Mesenchymal stem cell (in vitro differentiated cells and primary cell): ENCODE data around the gene ZSCAN1.

Source experiments
- DNase-seq: peaks from one replicate; pipeline ENCODE4 v3.0.0-alpha.2; 2013
- H2AFZ ChIP-seq: one replicate; pipeline ENCODE4 v1.6.1; 2013; ENCODE audit warnings: low read depth, mild to moderate bottlenecking, control low read depth, inconsistent platforms, low read length, moderate library complexity
- H2AK5ac ChIP-seq: 2 replicates; pipeline ENCODE4 v1.6.1; 2013; ENCODE audit warnings: low read length, moderate library complexity, mild to moderate bottlenecking, inconsistent platforms; ENCODE audit not compliant: severe bottlenecking
- H2BK120ac ChIP-seq: one replicate; pipeline ENCODE4 v1.6.1; 2013; ENCODE audit warnings: low read depth, mild to moderate bottlenecking, inconsistent platforms, low read length, moderate library complexity
- H2BK12ac ChIP-seq, 2 experiments: one replicate each; pipeline ENCODE4 v1.6.1; 2013; ENCODE audit warnings: inconsistent platforms in 2 of 2, low read length in 2 of 2, mild to moderate bottlenecking in 2 of 2, moderate library complexity in 2 of 2, control low read depth in 1 of 2
- H2BK15ac ChIP-seq: one replicate; pipeline ENCODE4 v1.6.1; 2013; ENCODE audit warnings: mild to moderate bottlenecking, low read depth, inconsistent platforms; ENCODE audit not compliant: poor library complexity, severe bottlenecking
- H2BK5ac ChIP-seq: 2 replicates; pipeline ENCODE4 v1.6.1; 2013; ENCODE audit warnings: low read depth, mild to moderate bottlenecking, low read length, control low read depth, inconsistent platforms; ENCODE audit not compliant: poor library complexity, severe bottlenecking
- H3K14ac ChIP-seq, 2 experiments: one replicate each; pipeline ENCODE4 v1.6.1; 2013; ENCODE audit warnings: inconsistent platforms in 2 of 2, low read length in 2 of 2, control low read depth in 1 of 2, mild to moderate bottlenecking in 1 of 2, moderate library complexity in 1 of 2
- H3K18ac ChIP-seq, 2 experiments: one replicate each; pipeline ENCODE4 v1.6.1; 2013; ENCODE audit warnings: inconsistent platforms in 2 of 2, low read length in 2 of 2, control low read depth in 1 of 2, low read depth in 1 of 2, mild to moderate bottlenecking in 1 of 2
- H3K23ac ChIP-seq, 2 experiments: one replicate each; pipeline ENCODE4 v1.6.1; 2013; ENCODE audit warnings: inconsistent platforms in 2 of 2, low read length in 2 of 2, mild to moderate bottlenecking in 2 of 2, moderate library complexity in 2 of 2, control low read depth in 1 of 2
- H3K27ac ChIP-seq: 2 replicates; pipeline ENCODE4 v1.5.1; 2013; ENCODE audit warnings: mild to moderate bottlenecking, moderate library complexity, low read length, control low read depth, inconsistent platforms; ENCODE audit not compliant: poor library complexity, severe bottlenecking
- H3K27me3 ChIP-seq, 2 experiments: 2 replicates each; pipeline versions ENCODE4 v1.6.1 to v1.7.0; 2013; ENCODE audit warnings: low read length in 2 of 2, mild to moderate bottlenecking in 2 of 2, moderate library complexity in 2 of 2, control low read depth in 1 of 2, inconsistent platforms in 1 of 2; ENCODE audit not compliant: control insufficient read depth in 1 of 2, insufficient read depth in 1 of 2
- H3K36me3 ChIP-seq, 2 experiments: 2 replicates each; pipeline versions ENCODE4 v1.6.1 to v1.7.0; 2013; ENCODE audit warnings: low read length in 2 of 2, control low read depth in 1 of 2, inconsistent platforms in 1 of 2, low read depth in 1 of 2, mild to moderate bottlenecking in 1 of 2; ENCODE audit not compliant: insufficient read depth in 2 of 2, control insufficient read depth in 1 of 2
- H3K4ac ChIP-seq, 2 experiments: one replicate each; pipeline ENCODE4 v1.6.1; 2013; ENCODE audit warnings: inconsistent platforms in 2 of 2, low read length in 2 of 2, mild to moderate bottlenecking in 2 of 2, moderate library complexity in 2 of 2, control low read depth in 1 of 2, low read depth in 1 of 2
- H3K4me1 ChIP-seq: 2 replicates; pipeline ENCODE4 v1.6.1; 2013; ENCODE audit warnings: low read depth, low read length, control low read depth; ENCODE audit not compliant: control insufficient read depth, insufficient read depth
- H3K4me2 ChIP-seq: 2 replicates; pipeline ENCODE4 v1.6.1; 2013; ENCODE audit warnings: low read length, mild to moderate bottlenecking, inconsistent platforms; ENCODE audit not compliant: poor library complexity, severe bottlenecking
- H3K4me3 ChIP-seq, 2 experiments: 2 replicates each; pipeline versions ENCODE4 v1.5.1 to v1.7.0; 2013; ENCODE audit warnings: low read length in 2 of 2, mild to moderate bottlenecking in 2 of 2, control low read depth in 1 of 2, low read depth in 1 of 2; ENCODE audit not compliant: insufficient read depth in 1 of 2
- H3K79me1 ChIP-seq: replicated peaks from 2 replicates; pipeline ENCODE4 v1.6.1; 2013; ENCODE audit warnings: mild to moderate bottlenecking, control low read depth, low read length, inconsistent platforms; ENCODE audit not compliant: poor library complexity, severe bottlenecking
- H3K9ac ChIP-seq: 2 replicates; pipeline ENCODE4 v1.7.0; 2013; ENCODE audit warnings: mild to moderate bottlenecking, low read length, moderate library complexity
- H3K9me3 ChIP-seq: 2 replicates; pipeline ENCODE4 v1.7.0; 2013; ENCODE audit warnings: mild to moderate bottlenecking, low read length; ENCODE audit not compliant: control insufficient read depth
- H4K8ac ChIP-seq: one replicate; pipeline ENCODE4 v1.6.1; 2013; ENCODE audit warnings: inconsistent platforms, mild to moderate bottlenecking, low read length, moderate library complexity
- H4K91ac ChIP-seq: one replicate; pipeline ENCODE4 v1.6.1; 2013; ENCODE audit warnings: mild to moderate bottlenecking, low read length, inconsistent platforms
- WGBS: methylation state at CpG from one replicate; pipeline ENCODE4 v1.1.7; 2013; ENCODE audit warnings: mixed read lengths; 5-methylcytosine and 5-hydroxymethylcytosine counted together

The ZSCAN1 gene

DNA sequence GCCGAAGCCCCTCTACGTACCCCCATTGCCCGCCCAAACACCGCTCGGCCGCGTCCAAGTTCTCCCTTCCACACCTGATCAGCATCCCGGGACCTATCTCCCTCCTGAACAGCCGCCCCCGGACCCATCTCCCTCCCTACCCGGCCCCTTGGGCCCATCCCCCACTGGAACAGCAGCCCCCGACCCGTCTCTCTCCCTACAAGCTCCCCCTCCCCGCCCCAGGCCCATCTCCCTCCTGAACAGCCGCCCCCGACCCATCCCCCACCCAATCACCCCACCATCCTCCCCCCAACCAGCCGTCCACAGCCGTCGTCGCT, 610 bp downstream of the ZSCAN1 start:
- Histone ChIP-seq H2BK12ac (no peak overlapping the region), H2BK15ac (no peak overlapping the region), H2AFZ (no peak overlapping the region), H3K4me2 (no peak overlapping the region), H3K18ac (no peak overlapping the region), H3K79me1 (no peaks in the 10 kb centered on the region), H2BK5ac (no peak overlapping the region), H3K4me3 (no peak overlapping the region), H3K27me3 (peaks cover 0 to 3% of the 10 kb centered on the region in 2 experiments), H3K9ac (no peak overlapping the region), H3K23ac (no peak overlapping the region), H4K8ac (peak overlapping the region; percentile 4), H3K9me3 (peaks cover 20% of the 10 kb centered on the region), H3K14ac (peak overlapping the region in 1 of 2 experiments; percentile 32), H3K27ac (no peak overlapping the region), H2AK5ac (no peak overlapping the region), H2BK120ac (no peak overlapping the region), H3K4me1 (peaks cover 2% of the 10 kb centered on the region), H3K4ac (no peak overlapping the region), H3K36me3 (no peaks in the 10 kb centered on the region), H4K91ac (no peak overlapping the region)
- 5% methylated on average over 20 of the region's 20 CpGs for WGBS
- DNase-seq: no peak

GRCh38 chr19:58035863-58036262, 2.0 kb downstream of the ZSCAN1 start:
- H3K4ac ChIP-seq: no peak overlapping the region
- no peak overlapping the region for H3K4me3 ChIP-seq
- no peak overlapping the region for H2BK12ac ChIP-seq
- no peak overlapping the region for H3K23ac ChIP-seq
- H2AK5ac ChIP-seq: no peak overlapping the region
- H4K8ac ChIP-seq: no peak overlapping the region
- no peak for DNase-seq
- H3K14ac ChIP-seq: no peak overlapping the region
- H3K27me3 ChIP-seq: peaks cover 0 to 3% of the 10 kb centered on the region in 2 experiments
- no peaks in the 10 kb centered on the region for H3K36me3 ChIP-seq
- peaks cover 2% of the 10 kb centered on the region for H3K4me1 ChIP-seq
- H3K18ac ChIP-seq: no peak overlapping the region
- 76% methylated on average over 8 of the region's 8 CpGs for WGBS
- no peak overlapping the region for H3K4me2 ChIP-seq
- H4K91ac ChIP-seq: no peak overlapping the region
- no peak overlapping the region for H2BK120ac ChIP-seq
- no peak overlapping the region for H3K27ac ChIP-seq
- H3K9ac ChIP-seq: no peak overlapping the region
- H2AFZ ChIP-seq: no peak overlapping the region
- no peaks in the 10 kb centered on the region for H3K79me1 ChIP-seq
- no peak overlapping the region for H2BK5ac ChIP-seq
- H3K9me3 ChIP-seq: peaks cover 15% of the 10 kb centered on the region
- no peak overlapping the region for H2BK15ac ChIP-seq

DNA sequence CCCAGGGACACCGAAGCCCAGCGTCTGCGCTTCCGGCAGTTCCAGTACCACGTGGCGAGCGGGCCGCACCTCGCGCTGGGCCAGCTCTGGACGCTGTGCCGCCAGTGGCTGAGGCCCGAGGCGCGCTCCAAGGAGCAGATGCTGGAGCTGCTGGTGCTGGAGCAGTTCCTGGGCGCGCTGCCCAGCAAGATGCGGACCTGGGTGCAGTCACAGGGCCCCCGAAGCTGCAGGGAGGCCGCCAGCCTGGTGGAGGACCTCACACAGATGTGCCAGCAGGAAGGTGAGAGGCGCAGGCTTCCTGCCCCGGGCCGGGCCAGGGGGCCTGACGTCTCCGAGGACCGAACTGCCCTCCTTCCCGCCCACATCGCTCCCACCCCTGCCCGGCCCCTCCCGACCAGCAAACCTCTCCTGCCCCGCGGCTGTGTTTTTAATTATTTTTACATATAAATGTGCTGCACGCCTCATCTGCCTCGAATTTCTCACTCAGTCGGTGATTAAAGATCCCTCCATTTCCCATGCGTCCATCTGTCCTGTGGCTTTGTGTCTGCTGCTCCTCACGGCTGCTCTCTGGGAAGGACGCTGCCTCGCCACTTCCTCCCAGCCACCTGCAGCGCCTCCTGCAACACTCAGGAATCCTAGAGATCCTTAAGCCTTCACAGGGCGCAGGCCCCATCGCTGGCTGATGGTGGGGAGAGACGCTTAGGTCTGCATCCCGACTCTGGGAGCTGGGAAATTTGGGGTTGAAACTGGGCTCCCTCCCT, 4.3 kb downstream of the ZSCAN1 start:
- Histone ChIP-seq H2BK15ac (no peak overlapping the region), H2BK5ac (no peak overlapping the region), H3K27me3 (peaks cover 0 to 3% of the 10 kb centered on the region in 2 experiments), H4K91ac (no peak overlapping the region), H3K27ac (no peak overlapping the region), H2BK120ac (no peak overlapping the region), H3K18ac (no peak overlapping the region), H3K9me3 (peaks cover 15% of the 10 kb centered on the region), H2BK12ac (no peak overlapping the region), H3K4me3 (no peak overlapping the region), H4K8ac (no peak overlapping the region), H3K36me3 (no peaks in the 10 kb centered on the region), H3K4me1 (peaks cover 2% of the 10 kb centered on the region), H2AK5ac (no peak overlapping the region), H3K14ac (no peak overlapping the region), H2AFZ (no peak overlapping the region), H3K9ac (no peak overlapping the region), H3K4ac (no peak overlapping the region), H3K79me1 (no peaks in the 10 kb centered on the region), H3K23ac (no peak overlapping the region), H3K4me2 (no peak overlapping the region)
- DNase-seq: no peak
- 71% methylated on average over 31 of the region's 44 CpGs for WGBS

GRCh38 chr19:58038688-58039204, 4.9 kb downstream of the ZSCAN1 start:
- Histone ChIP-seq H4K91ac (no peak overlapping the region), H3K18ac (no peak overlapping the region), H2BK12ac (no peak overlapping the region), H4K8ac (no peak overlapping the region), H2BK15ac (no peak overlapping the region), H3K79me1 (no peaks in the 10 kb centered on the region), H3K4me3 (no peak overlapping the region), H3K9ac (no peak overlapping the region), H3K36me3 (no peaks in the 10 kb centered on the region), H3K4me1 (peaks cover under 1% of the 10 kb centered on the region), H3K23ac (no peak overlapping the region), H3K4ac (no peak overlapping the region), H2AFZ (no peak overlapping the region), H3K4me2 (no peak overlapping the region), H3K9me3 (peaks cover 18% of the 10 kb centered on the region), H3K27me3 (peaks cover 0 to 3% of the 10 kb centered on the region in 2 experiments), H2AK5ac (no peak overlapping the region), H3K27ac (no peak overlapping the region), H3K14ac (no peak overlapping the region), H2BK120ac (no peak overlapping the region), H2BK5ac (no peak overlapping the region)
- 48% methylated on average over 8 of the region's 8 CpGs for WGBS
- no peak for DNase-seq
